Neural cell (in vitro differentiated cells): ENCODE measurements around the gene BTD.
"Not testable (repeated sequence)": the region's sequence is repeated elsewhere in the genome, so short reads cannot be mapped to it uniquely, and the experiment has no call there.

Experiments used
- POLR2AphosphoS5 ChIP-seq: IDR thresholded peaks from 2 replicates; pipeline ENCODE4 v1.6.1; 2012
- SMC3 ChIP-seq: fragments of 450-650 bp; conservative IDR thresholded peaks from 2 replicates; pipeline ENCODE4 v1.6.1; 2014; ENCODE audit warnings: antibody characterized with exemption, mild to moderate bottlenecking, moderate library complexity; ENCODE audit not compliant: poor library complexity
- TF ChIP-seq, protein P1 (sequence below): fragments of 450-650 bp; IDR thresholded peaks from 2 replicates; pipeline ENCODE4 v1.5.1; 2014; ENCODE audit warnings: antibody characterized with exemption, mild to moderate bottlenecking, moderate library complexity; ENCODE audit not compliant: poor library complexity, severe bottlenecking

DNA sequence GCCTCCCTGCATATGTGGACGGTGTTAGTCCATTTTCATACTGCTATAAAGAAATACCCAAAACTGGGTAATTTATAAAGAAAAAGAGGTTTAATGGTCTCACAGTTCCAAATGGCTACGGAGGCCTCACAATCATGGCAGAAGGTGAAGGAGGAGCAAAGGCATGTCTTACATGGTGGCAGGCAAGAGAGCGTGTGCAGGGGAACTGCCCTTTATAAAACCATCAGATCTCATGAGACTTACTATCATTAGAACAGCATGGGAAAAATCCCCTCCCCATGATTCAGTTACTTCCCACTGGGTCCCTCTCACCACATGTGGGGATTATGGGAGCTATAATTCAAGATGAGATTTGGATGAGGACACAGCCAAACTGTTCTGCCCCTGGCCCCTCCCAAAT is 1.3 kb downstream of the BTD start:
- TF ChIP-seq, protein P1, sequence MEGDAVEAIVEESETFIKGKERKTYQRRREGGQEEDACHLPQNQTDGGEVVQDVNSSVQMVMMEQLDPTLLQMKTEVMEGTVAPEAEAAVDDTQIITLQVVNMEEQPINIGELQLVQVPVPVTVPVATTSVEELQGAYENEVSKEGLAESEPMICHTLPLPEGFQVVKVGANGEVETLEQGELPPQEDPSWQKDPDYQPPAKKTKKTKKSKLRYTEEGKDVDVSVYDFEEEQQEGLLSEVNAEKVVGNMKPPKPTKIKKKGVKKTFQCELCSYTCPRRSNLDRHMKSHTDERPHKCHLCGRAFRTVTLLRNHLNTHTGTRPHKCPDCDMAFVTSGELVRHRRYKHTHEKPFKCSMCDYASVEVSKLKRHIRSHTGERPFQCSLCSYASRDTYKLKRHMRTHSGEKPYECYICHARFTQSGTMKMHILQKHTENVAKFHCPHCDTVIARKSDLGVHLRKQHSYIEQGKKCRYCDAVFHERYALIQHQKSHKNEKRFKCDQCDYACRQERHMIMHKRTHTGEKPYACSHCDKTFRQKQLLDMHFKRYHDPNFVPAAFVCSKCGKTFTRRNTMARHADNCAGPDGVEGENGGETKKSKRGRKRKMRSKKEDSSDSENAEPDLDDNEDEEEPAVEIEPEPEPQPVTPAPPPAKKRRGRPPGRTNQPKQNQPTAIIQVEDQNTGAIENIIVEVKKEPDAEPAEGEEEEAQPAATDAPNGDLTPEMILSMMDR, result not testable (repeated sequence)
- not testable (repeated sequence) for TF ChIP-seq SMC3, POLR2AphosphoS5
